ENCODE measurements around the gene UBE3D.

The UBE3D gene

GRCh38 chr6:83069633-83070032, 4.0 kb upstream of the UBE3D start:
- no peak for TF ChIP-seq CTCF (IDR thresholded peaks at IDR 0.05)

- TF ChIP-seq CTCF (IDR thresholded peaks at IDR 0.05): no peak
These were observed 3.0 kb upstream of the UBE3D start for GRCh38 chr6:83068616-83069015.

GRCh38 chr6:83067448-83068439, 2.1 kb upstream of the UBE3D start, which contains the start of gene DOP1A:
Gene DOP1A, plus strand, starts transcription at chr6:83067671. Its CDS starts 29,307 bp downstream, at chr6:83096978.
- TF ChIP-seq CTCF (IDR thresholded peaks at IDR 0.05): peak; percentile 87

- no peak for TF ChIP-seq CTCF (IDR thresholded peaks at IDR 0.05)
These were observed 3.4 kb downstream of the UBE3D start for GRCh38 chr6:83062225-83062624.

DNA sequence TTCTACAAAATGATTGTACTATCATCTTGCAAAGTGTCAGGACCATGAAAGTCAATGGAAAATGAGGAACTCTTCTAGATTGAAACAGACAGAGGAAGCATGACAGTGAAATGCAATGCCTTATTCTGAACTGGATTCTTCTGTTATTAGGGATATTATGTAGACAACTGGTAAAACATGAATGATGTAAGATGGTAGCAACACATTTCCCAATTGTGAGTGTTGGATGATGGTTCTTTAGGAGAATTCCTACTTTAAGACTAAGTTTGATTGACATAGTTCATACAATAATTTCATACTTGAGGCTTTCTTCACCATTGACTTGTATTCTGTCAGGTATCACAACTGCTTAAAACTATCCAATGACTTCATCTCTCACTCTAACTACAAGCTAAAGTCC, 4.5 kb downstream of the UBE3D start:
- TF ChIP-seq CTCF (IDR thresholded peaks at IDR 0.05): no peak

GRCh38 chr6:83057705-83058321, 7.8 kb downstream of the UBE3D start:
- peak; percentile 77 for TF ChIP-seq CTCF (IDR thresholded peaks at IDR 0.05)

DNA sequence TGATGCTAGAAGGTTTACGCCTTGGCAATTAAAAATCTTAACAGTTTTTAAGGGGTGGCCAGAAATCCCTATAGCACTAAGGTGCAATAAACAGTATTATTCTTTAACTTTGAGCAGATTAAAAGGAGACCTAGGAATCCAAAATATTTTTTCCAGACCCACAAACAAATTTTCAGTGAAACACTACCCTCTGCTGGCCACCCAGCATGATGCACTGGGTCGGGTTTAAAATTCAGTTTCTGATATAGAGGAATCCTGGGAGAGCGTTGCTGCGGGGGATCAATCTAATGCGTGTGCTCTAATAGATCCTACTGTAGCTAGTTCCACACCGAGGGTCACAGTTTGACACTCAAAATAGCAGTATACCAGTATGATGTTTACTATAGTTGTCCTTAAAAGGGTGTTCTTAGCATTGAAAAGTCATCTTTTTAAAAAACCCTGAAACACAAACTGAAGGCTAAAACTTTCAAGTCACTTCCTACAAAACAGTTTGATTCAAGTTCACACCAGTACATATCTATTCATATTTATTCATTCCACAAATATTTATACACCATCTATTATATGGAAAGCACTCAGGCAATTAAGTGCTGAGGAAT, 10.2 kb downstream of the UBE3D start:
- TF ChIP-seq CTCF (IDR thresholded peaks at IDR 0.05): peak; percentile 78
